IMR-90 (cell line): ENCODE measurements around the gene MALL. TPM values are rescaled to one million over a fixed set of nuclear protein-coding genes. Genes with fewer than 3 reads are reported as not detected.
"Not testable (repeated sequence)": the region's sequence is repeated elsewhere in the genome, so short reads cannot be mapped to it uniquely, and the experiment has no call there.

Experiments used
- ATAC-seq: fragments of 200-7000 bp; cut with Tn5 transposase; 2 replicates; pipeline ENCODE4 v1.9.1; 2020; ENCODE audit warnings: low read depth, mild to moderate bottlenecking, moderate library complexity
- BruUV-seq: library from RNA; stranded (reverse); fragments of 400-500 nt; replicated peaks from 2 replicates; lab custom pipeline; 2021; lab: Mats Ljungman, UMichigan
- CTCF ChIA-PET: fragments of 300-600 bp; formaldehyde crosslinking; extraction: SDS; loops from one replicate; lab custom pipeline; 2021; ENCODE audit warnings: antibody characterized with exemption; lab: Yijun Ruan, JAX
- POLR2A ChIA-PET: fragments of 300-600 bp; sonication (Branson Sonifier 250); formaldehyde crosslinking; loops from one replicate; lab custom pipeline; 2022; ENCODE audit warnings: antibody characterized with exemption; ENCODE audit not compliant: unreplicated experiment; lab: Charles Lee
- DNase-seq: peaks from one replicate; pipeline ENCODE4 v3.0.0; 2013
- H2AFZ ChIP-seq: replicated peaks from 2 replicates; pipeline ENCODE3; 2013; ENCODE audit warnings: low read length, mild to moderate bottlenecking; ENCODE audit not compliant: poor library complexity
- H2AK5ac ChIP-seq: 2 replicates; pipeline ENCODE4 v1.6.1; 2013; ENCODE audit warnings: low read depth, low read length, inconsistent platforms
- H2AK9ac ChIP-seq: replicated peaks from 2 replicates; pipeline ENCODE3; 2013; ENCODE audit warnings: mild to moderate bottlenecking, low read depth, low read length, moderate library complexity; ENCODE audit not compliant: poor library complexity
- H2BK120ac ChIP-seq: 2 replicates; pipeline ENCODE4 v1.6.1; 2013; ENCODE audit warnings: low read depth, low read length, inconsistent platforms
- H2BK15ac ChIP-seq: 3 replicates; pipeline ENCODE4 v1.6.1; 2013; ENCODE audit warnings: low read depth, low read length, inconsistent platforms
- H2BK20ac ChIP-seq: 2 replicates; pipeline ENCODE4 v1.6.1; 2013; ENCODE audit warnings: low read depth, mild to moderate bottlenecking, inconsistent platforms, low read length, moderate library complexity
- H2BK5ac ChIP-seq: 2 replicates; pipeline ENCODE4 v1.6.1; 2013; ENCODE audit warnings: mild to moderate bottlenecking, low read depth, low read length, inconsistent platforms; ENCODE audit not compliant: poor library complexity, severe bottlenecking
- H3K14ac ChIP-seq: replicated peaks from 2 replicates; pipeline ENCODE4 v1.6.1; 2013; ENCODE audit warnings: low read depth, low read length, inconsistent platforms
- H3K18ac ChIP-seq: 2 replicates; pipeline ENCODE4 v1.6.1; 2013; ENCODE audit warnings: low read depth, low read length, control low read depth
- H3K23ac ChIP-seq: 2 replicates; pipeline ENCODE4 v1.6.1; 2013; ENCODE audit warnings: low read depth, low read length, inconsistent platforms
- H3K27ac ChIP-seq: 2 replicates; pipeline ENCODE4 v1.5.1; 2013; ENCODE audit warnings: mild to moderate bottlenecking, control low read depth, low read length; ENCODE audit not compliant: insufficient read depth
- H3K27me3 ChIP-seq: 2 replicates; pipeline ENCODE4 v1.6.1; 2013; ENCODE audit warnings: low read length; ENCODE audit not compliant: control insufficient read depth, insufficient read depth
- H3K36me3 ChIP-seq: 2 replicates; pipeline ENCODE4 v1.6.1; 2013; ENCODE audit warnings: low read length, mixed read lengths; ENCODE audit not compliant: control insufficient read depth, insufficient read depth
- H3K4ac ChIP-seq: 2 replicates; pipeline ENCODE4 v1.6.1; 2013; ENCODE audit warnings: low read depth, low read length, inconsistent platforms
- H3K4me1 ChIP-seq: 2 replicates; pipeline ENCODE4 v1.6.1; 2013; ENCODE audit warnings: low read length, mixed read lengths; ENCODE audit not compliant: control insufficient read depth, insufficient read depth
- H3K4me2 ChIP-seq: 2 replicates; pipeline ENCODE4 v1.6.1; 2013; ENCODE audit warnings: low read depth, mild to moderate bottlenecking, control low read depth, low read length, moderate library complexity
- H3K4me3 ChIP-seq: 2 replicates; pipeline ENCODE4 v1.5.1; 2013; ENCODE audit warnings: low read depth, mild to moderate bottlenecking, control low read depth, low read length, moderate library complexity; ENCODE audit not compliant: insufficient read depth
- H3K56ac ChIP-seq: 2 replicates; pipeline ENCODE4 v1.6.1; 2013; ENCODE audit warnings: low read length, inconsistent platforms; ENCODE audit not compliant: insufficient read depth; ENCODE audit errors: extremely low read depth
- H3K79me1 ChIP-seq, 2 experiments: 2 replicates each; pipeline ENCODE4 v1.6.1; 2013; ENCODE audit warnings: low read length in 2 of 2, inconsistent platforms in 1 of 2, low read depth in 1 of 2
- H3K9ac ChIP-seq: 2 replicates; pipeline ENCODE4 v1.6.1; 2013; ENCODE audit warnings: low read depth, low read length, control low read depth
- H3K9me1 ChIP-seq: 2 replicates; pipeline ENCODE4 v1.6.1; 2013; ENCODE audit warnings: low read length, inconsistent platforms; ENCODE audit not compliant: insufficient read depth
- H3K9me3 ChIP-seq: 2 replicates; pipeline ENCODE4 v1.6.1; 2013; ENCODE audit warnings: low read length; ENCODE audit not compliant: control insufficient read depth, insufficient read depth
- H4K20me1 ChIP-seq: 2 replicates; pipeline ENCODE4 v1.6.1; 2013; ENCODE audit warnings: low read length, inconsistent platforms; ENCODE audit not compliant: insufficient read depth
- H4K5ac ChIP-seq: 2 replicates; pipeline ENCODE4 v1.6.1; 2013; ENCODE audit warnings: mild to moderate bottlenecking, low read depth, low read length, control low read depth
- H4K8ac ChIP-seq, 2 experiments: 2 replicates each; pipeline ENCODE4 v1.6.1; 2013; ENCODE audit warnings: low read depth in 2 of 2, low read length in 2 of 2, control low read depth in 1 of 2, inconsistent platforms in 1 of 2
- H4K91ac ChIP-seq: 2 replicates; pipeline ENCODE4 v1.6.1; 2013; ENCODE audit warnings: low read depth, low read length, inconsistent platforms; ENCODE audit not compliant: insufficient read depth
- WGBS, 2 experiments: methylation state at CpG; one replicate each; pipeline versions ENCODE4 v1.1.5 to v1.1.7; 2013; ENCODE audit warnings: missing lambda C conversion rate in 2 of 2; ENCODE audit not compliant: insufficient read length in 1 of 2; ENCODE audit errors: extremely low coverage in 2 of 2; 5-methylcytosine and 5-hydroxymethylcytosine counted together
- dilution Hi-C: fragments of 300-500 bp; cut with HindIII; formaldehyde crosslinking; loops from one replicate; pipeline ENCODE4 v1.14.3; 2018; ENCODE audit warnings: low sequenced_read_pairs; ENCODE audit not compliant: unreplicated experiment
- in situ Hi-C: fragments of 300-500 bp; cut with MboI; formaldehyde crosslinking; loops from 3 replicates; pipeline ENCODE4 v1.14.3; 2019; ENCODE audit warnings: low sequenced_read_pairs, inconsistent platforms, mixed read lengths
- intact Hi-C: fragments of 100-400 bp; cut with micrococcal nuclease; formaldehyde crosslinking; loops from 2 replicates; pipeline ENCODE4 v1.10.0; 2022
- polyA plus RNA-seq, 3 experiments: library from polyadenylated mRNA; depleted of rRNA; stranded (reverse); fragments of >200 nt; gene quantifications; 2 replicates each; pipeline ENCODE4 v1.2.3, GENCODE V29; 2012; ENCODE audit warnings: low replicate concordance in 1 of 3
- total RNA-seq: library from RNA; depleted of rRNA; stranded (reverse); fragments of >200 nt; gene quantifications from 2 replicates; pipeline ENCODE4 v1.2.3, GENCODE V29; 2012

MALL gene
- total and polyA plus RNA-seq, 2 of the 4 experiments (the other 2 are of a cell fraction), result 1.6 TPM

GRCh38 chr2:110035384-110035783 lies 80.2 kb downstream of the MALL start:
- H3K27me3 ChIP-seq, H3K9ac ChIP-seq, H2AK9ac ChIP-seq, H2BK120ac ChIP-seq, H2BK5ac ChIP-seq, BruUV-seq, H3K4me1 ChIP-seq, H2AFZ ChIP-seq, H3K36me3 ChIP-seq, H4K5ac ChIP-seq, H4K91ac ChIP-seq, H3K23ac ChIP-seq, in situ Hi-C loops, H3K9me1 ChIP-seq, H3K18ac ChIP-seq, DNase-seq, ATAC-seq, H3K4me3 ChIP-seq, CTCF ChIA-PET, H4K20me1 ChIP-seq, H3K9me3 ChIP-seq, H2BK15ac ChIP-seq, H3K79me1 ChIP-seq, H4K8ac ChIP-seq, H3K4ac ChIP-seq, POLR2A ChIA-PET, H2BK20ac ChIP-seq, H2AK5ac ChIP-seq, dilution Hi-C loops, H3K56ac ChIP-seq, intact Hi-C loops, H3K14ac ChIP-seq, H3K4me2 ChIP-seq, H3K27ac ChIP-seq: not testable (repeated sequence)
- WGBS, 2 experiments, result no CpG with 5 or more reads among the region's 6 CpGs

DNA sequence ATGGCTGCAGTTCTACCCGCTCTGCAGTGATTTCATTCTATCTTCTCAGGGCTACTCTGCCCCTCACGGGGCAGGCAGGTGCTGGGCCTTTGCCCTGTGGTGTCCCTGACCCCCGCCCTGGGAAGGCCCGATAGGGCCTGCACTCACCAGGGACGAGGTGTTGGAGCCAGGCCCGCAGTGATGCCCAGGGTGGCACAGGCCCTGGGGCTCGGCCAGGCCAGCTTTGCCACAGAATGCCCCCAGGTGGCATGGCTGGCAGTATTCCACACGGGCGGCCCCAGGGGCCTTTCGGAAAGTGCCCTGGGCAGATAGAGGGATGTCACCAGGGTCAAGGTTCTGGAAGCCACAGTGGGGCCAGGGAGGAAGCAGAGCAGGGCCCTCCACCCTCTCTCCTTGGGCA lies 80.7 kb downstream of the MALL start:
- H3K9ac ChIP-seq, H3K4me2 ChIP-seq, H3K36me3 ChIP-seq, H3K14ac ChIP-seq, H3K27ac ChIP-seq, H3K9me1 ChIP-seq, H4K91ac ChIP-seq, H3K18ac ChIP-seq, H2AK5ac ChIP-seq, H3K4ac ChIP-seq, H4K5ac ChIP-seq, H3K27me3 ChIP-seq, H2BK20ac ChIP-seq, BruUV-seq, intact Hi-C loops, CTCF ChIA-PET, in situ Hi-C loops, H2AK9ac ChIP-seq, H3K23ac ChIP-seq, H2BK120ac ChIP-seq, H3K4me1 ChIP-seq, H2BK5ac ChIP-seq, H2BK15ac ChIP-seq, DNase-seq, H3K79me1 ChIP-seq, H3K56ac ChIP-seq, H3K4me3 ChIP-seq, H4K20me1 ChIP-seq, dilution Hi-C loops, H4K8ac ChIP-seq, H2AFZ ChIP-seq, H3K9me3 ChIP-seq, POLR2A ChIA-PET, ATAC-seq: not testable (repeated sequence)
- WGBS, 2 experiments, result no CpG with 5 or more reads among the region's 10 CpGs
